ENCODE data around the gene SLC15A4.

The SLC15A4 gene

DNA sequence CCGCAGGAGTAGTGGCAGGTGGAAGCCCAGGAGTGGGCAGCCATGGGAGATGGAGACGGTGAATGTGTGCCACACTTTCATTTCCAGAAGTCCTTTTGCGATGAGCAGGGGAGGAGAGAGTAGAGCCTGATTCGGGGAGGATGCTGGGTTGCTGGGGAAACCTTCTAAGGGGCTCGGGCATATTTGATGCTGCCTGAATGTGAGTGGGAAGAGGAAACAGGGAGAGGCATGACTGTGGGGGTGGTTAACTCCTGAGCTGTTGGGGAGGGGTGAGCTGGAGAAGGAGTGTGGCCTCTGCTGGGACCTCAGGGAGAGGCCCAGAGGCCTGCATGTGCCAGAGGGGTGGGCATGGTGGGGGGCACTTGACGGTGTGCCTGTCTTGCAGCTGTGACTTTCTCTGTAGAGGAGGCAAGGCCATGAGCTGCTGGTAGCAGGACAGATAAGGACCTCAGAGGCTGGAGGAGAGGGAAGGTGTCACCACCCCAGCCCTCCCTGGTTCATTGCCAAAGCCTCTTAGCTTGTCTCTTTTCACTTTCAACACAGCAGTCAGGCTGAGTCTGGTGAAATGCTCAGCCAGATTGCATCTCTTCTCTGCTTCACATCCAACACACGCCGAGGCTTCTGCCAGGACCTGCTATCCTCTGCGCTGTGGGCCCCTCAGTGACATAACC lies 40.9 kb upstream of the SLC15A4 start:
- H3K27ac ChIP-seq (ENCODE audit: low read length, poor library complexity, severe bottlenecking), result no peak overlapping the region
- no peak overlapping the region for H2AFZ ChIP-seq (ENCODE audit: low read depth, low read length)
- no peak overlapping the region for H3K4me2 ChIP-seq (ENCODE audit: low read length, poor library complexity, severe bottlenecking)
- no peak overlapping the region for H2BK15ac ChIP-seq (ENCODE audit: low read depth, poor library complexity, severe bottlenecking)
- no peak overlapping the region for H4K91ac ChIP-seq (ENCODE audit: low read length)
- H2BK5ac ChIP-seq (ENCODE audit: low read depth, low read length, poor library complexity, severe bottlenecking), result no peak overlapping the region
- H3K4me1 ChIP-seq (ENCODE audit: control insufficient read depth, insufficient read depth, low read depth, low read length), result no peaks in the 10 kb centered on the region
- H2AK5ac ChIP-seq (ENCODE audit: low read length, severe bottlenecking), result no peak overlapping the region
- no peak overlapping the region for H3K4ac ChIP-seq (ENCODE audit: low read depth in 1 of 2, low read length in 2 of 2)
- no peak overlapping the region for H4K8ac ChIP-seq (ENCODE audit: low read length)
- DNase-seq, result no peak
- WGBS, result 79% methylated on average over 9 of the region's 9 CpGs
- H3K23ac ChIP-seq (ENCODE audit: low read length in 2 of 2), result no peak overlapping the region
- no peaks in the 10 kb centered on the region for H3K27me3 ChIP-seq (ENCODE audit: control insufficient read depth in 1 of 2, insufficient read depth in 1 of 2, low read length in 2 of 2)
- H3K9me3 ChIP-seq (ENCODE audit: control insufficient read depth, low read length), result no peaks in the 10 kb centered on the region
- H2BK120ac ChIP-seq (ENCODE audit: low read depth, low read length), result no peak overlapping the region
- H2BK12ac ChIP-seq (ENCODE audit: low read length in 2 of 2), result no peak overlapping the region
- H3K79me1 ChIP-seq (replicated peaks; ENCODE audit: low read length, poor library complexity, severe bottlenecking), result no peaks in the 10 kb centered on the region
- H3K18ac ChIP-seq (ENCODE audit: low read depth in 1 of 2, low read length in 2 of 2), result no peak overlapping the region
- no peaks in the 10 kb centered on the region for H3K36me3 ChIP-seq (ENCODE audit: control insufficient read depth in 1 of 2, insufficient read depth in 2 of 2, low read depth in 1 of 2, low read length in 2 of 2)
- no peak overlapping the region for H3K4me3 ChIP-seq (ENCODE audit: insufficient read depth in 1 of 2, low read depth in 1 of 2, low read length in 2 of 2)
- no peak overlapping the region for H3K14ac ChIP-seq (ENCODE audit: low read length in 2 of 2)
- no peak overlapping the region for H3K9ac ChIP-seq (ENCODE audit: low read length)

DNA sequence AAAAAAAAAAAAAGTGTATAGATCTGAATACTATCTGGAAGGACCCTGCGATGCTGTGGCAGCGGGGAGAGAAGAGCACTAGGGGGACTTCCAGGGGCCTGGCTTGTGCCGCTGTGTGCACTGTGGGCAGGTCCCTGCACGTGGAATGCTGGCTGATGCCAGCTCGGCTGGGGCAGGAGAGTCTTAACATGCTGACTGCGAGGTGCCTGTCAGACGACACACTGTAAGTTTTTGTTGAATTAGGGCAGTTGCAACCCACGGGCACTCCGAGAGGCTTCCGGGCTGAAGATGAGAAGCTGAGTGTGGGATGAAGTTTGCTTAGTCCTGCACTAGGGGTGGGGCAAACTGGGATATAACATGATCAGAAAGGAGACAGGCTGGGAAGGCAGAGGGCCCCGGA lies 40.2 kb upstream of the SLC15A4 start:
- no peak overlapping the region for H2BK15ac ChIP-seq (ENCODE audit: low read depth, poor library complexity, severe bottlenecking)
- H2BK120ac ChIP-seq (ENCODE audit: low read depth, low read length), result no peak overlapping the region
- no peak overlapping the region for H2BK12ac ChIP-seq (ENCODE audit: low read length in 2 of 2)
- no peak overlapping the region for H3K27ac ChIP-seq (ENCODE audit: low read length, poor library complexity, severe bottlenecking)
- H3K4ac ChIP-seq (ENCODE audit: low read depth in 1 of 2, low read length in 2 of 2), result no peak overlapping the region
- no peak overlapping the region for H3K18ac ChIP-seq (ENCODE audit: low read depth in 1 of 2, low read length in 2 of 2)
- no peak overlapping the region for H3K14ac ChIP-seq (ENCODE audit: low read length in 2 of 2)
- H3K23ac ChIP-seq (ENCODE audit: low read length in 2 of 2), result no peak overlapping the region
- H3K9ac ChIP-seq (ENCODE audit: low read length), result no peak overlapping the region
- no peaks in the 10 kb centered on the region for H3K27me3 ChIP-seq (ENCODE audit: control insufficient read depth in 1 of 2, insufficient read depth in 1 of 2, low read length in 2 of 2)
- H3K79me1 ChIP-seq (replicated peaks; ENCODE audit: low read length, poor library complexity, severe bottlenecking), result no peaks in the 10 kb centered on the region
- no peak for DNase-seq
- no peaks in the 10 kb centered on the region for H3K36me3 ChIP-seq (ENCODE audit: control insufficient read depth in 1 of 2, insufficient read depth in 2 of 2, low read depth in 1 of 2, low read length in 2 of 2)
- H4K91ac ChIP-seq (ENCODE audit: low read length), result no peak overlapping the region
- H2AFZ ChIP-seq (ENCODE audit: low read depth, low read length), result no peak overlapping the region
- H2BK5ac ChIP-seq (ENCODE audit: low read depth, low read length, poor library complexity, severe bottlenecking), result no peak overlapping the region
- no peak overlapping the region for H3K4me3 ChIP-seq (ENCODE audit: insufficient read depth in 1 of 2, low read depth in 1 of 2, low read length in 2 of 2)
- no peak overlapping the region for H3K4me2 ChIP-seq (ENCODE audit: low read length, poor library complexity, severe bottlenecking)
- no peak overlapping the region for H2AK5ac ChIP-seq (ENCODE audit: low read length, severe bottlenecking)
- 87% methylated on average over 11 of the region's 11 CpGs for WGBS
- H4K8ac ChIP-seq (ENCODE audit: low read length), result no peak overlapping the region
- H3K4me1 ChIP-seq (ENCODE audit: control insufficient read depth, insufficient read depth, low read depth, low read length), result no peaks in the 10 kb centered on the region
- H3K9me3 ChIP-seq (ENCODE audit: control insufficient read depth, low read length), result no peaks in the 10 kb centered on the region

DNA sequence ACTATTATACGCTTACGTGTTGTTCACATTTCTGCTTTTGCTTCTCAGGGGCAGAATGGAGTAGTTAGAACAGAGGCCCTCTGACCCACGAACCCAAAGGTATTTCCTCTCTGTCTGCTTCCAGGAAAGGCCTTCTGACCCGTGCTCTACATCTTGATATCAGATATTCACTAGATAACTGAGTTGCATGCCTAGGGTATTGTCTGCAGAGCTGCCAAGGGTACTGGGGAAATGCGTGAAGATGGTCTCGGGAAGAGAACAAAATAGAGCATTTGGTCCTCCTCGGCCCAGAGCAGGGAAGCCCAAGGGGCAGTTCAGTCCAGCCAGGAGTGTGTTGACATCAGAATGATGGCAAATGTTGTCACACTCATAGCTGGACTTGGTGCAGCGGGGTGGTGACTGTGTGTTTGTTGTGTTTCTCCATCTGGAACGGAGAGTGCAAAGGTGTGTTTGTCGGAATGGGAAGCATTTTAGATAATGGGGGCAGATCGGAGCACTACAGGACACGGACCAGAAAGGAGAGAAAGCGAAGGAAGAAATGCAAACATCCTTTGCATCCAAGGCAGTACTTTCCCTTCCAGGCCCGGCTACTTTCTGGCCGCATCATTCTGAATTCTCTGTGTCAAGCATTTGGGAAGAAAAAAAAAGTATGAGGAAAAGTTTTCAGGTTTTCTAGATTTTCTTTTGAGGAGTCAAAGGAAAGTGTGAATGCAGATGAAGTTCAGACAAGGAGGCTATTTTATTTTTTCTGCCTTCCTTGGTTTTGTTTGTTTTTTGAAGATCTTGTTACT lies 37.7 kb upstream of the SLC15A4 start:
- H4K91ac ChIP-seq (ENCODE audit: low read length), result no peak overlapping the region
- H3K4me1 ChIP-seq (ENCODE audit: control insufficient read depth, insufficient read depth, low read depth, low read length), result no peaks in the 10 kb centered on the region
- no peak overlapping the region for H3K27ac ChIP-seq (ENCODE audit: low read length, poor library complexity, severe bottlenecking)
- H2AFZ ChIP-seq (ENCODE audit: low read depth, low read length), result no peak overlapping the region
- no peak overlapping the region for H3K4me2 ChIP-seq (ENCODE audit: low read length, poor library complexity, severe bottlenecking)
- H3K9ac ChIP-seq (ENCODE audit: low read length), result no peak overlapping the region
- no peak overlapping the region for H2AK5ac ChIP-seq (ENCODE audit: low read length, severe bottlenecking)
- WGBS, result 84% methylated on average over 14 of the region's 15 CpGs
- H2BK12ac ChIP-seq (ENCODE audit: low read length in 2 of 2), result no peak overlapping the region
- no peak overlapping the region for H3K18ac ChIP-seq (ENCODE audit: low read depth in 1 of 2, low read length in 2 of 2)
- H2BK15ac ChIP-seq (ENCODE audit: low read depth, poor library complexity, severe bottlenecking), result no peak overlapping the region
- H3K4me3 ChIP-seq (ENCODE audit: insufficient read depth in 1 of 2, low read depth in 1 of 2, low read length in 2 of 2), result no peak overlapping the region
- no peak overlapping the region for H3K14ac ChIP-seq (ENCODE audit: low read length in 2 of 2)
- H3K36me3 ChIP-seq (ENCODE audit: control insufficient read depth in 1 of 2, insufficient read depth in 2 of 2, low read depth in 1 of 2, low read length in 2 of 2), result no peaks in the 10 kb centered on the region
- no peak overlapping the region for H2BK5ac ChIP-seq (ENCODE audit: low read depth, low read length, poor library complexity, severe bottlenecking)
- no peak overlapping the region for H2BK120ac ChIP-seq (ENCODE audit: low read depth, low read length)
- H3K27me3 ChIP-seq (ENCODE audit: control insufficient read depth in 1 of 2, insufficient read depth in 1 of 2, low read length in 2 of 2), result peaks cover 0 to under 1% of the 10 kb centered on the region in 2 experiments
- no peak overlapping the region for H3K4ac ChIP-seq (ENCODE audit: low read depth in 1 of 2, low read length in 2 of 2)
- H3K79me1 ChIP-seq (replicated peaks; ENCODE audit: low read length, poor library complexity, severe bottlenecking), result no peaks in the 10 kb centered on the region
- H3K9me3 ChIP-seq (ENCODE audit: control insufficient read depth, low read length), result no peaks in the 10 kb centered on the region
- no peak for DNase-seq
- H3K23ac ChIP-seq (ENCODE audit: low read length in 2 of 2), result no peak overlapping the region
- H4K8ac ChIP-seq (ENCODE audit: low read length), result no peak overlapping the region

DNA sequence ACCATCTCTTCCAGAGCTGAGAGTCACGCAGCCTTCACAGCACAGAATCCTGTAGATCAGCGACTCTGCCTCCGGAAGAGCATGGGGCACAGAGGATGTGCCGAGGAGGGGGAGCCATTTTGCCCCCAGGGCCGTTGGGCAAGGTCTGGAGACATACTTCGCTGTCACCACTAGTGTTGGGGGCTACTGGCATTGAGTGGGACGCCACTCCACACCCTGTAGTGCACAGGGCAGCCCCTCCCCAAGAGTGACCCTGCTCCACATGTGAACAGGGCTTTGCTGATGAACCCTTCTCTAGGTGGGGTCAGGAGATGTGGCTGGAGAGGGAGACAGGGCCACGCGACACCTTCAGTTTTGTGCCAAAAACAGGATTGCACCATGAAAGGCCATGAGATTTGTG lies 35.6 kb upstream of the SLC15A4 start:
- H3K4ac ChIP-seq (ENCODE audit: low read depth in 1 of 2, low read length in 2 of 2), result no peak overlapping the region
- no peak overlapping the region for H2AK5ac ChIP-seq (ENCODE audit: low read length, severe bottlenecking)
- H3K18ac ChIP-seq (ENCODE audit: low read depth in 1 of 2, low read length in 2 of 2), result no peak overlapping the region
- DNase-seq, result no peak
- no peak overlapping the region for H3K27ac ChIP-seq (ENCODE audit: low read length, poor library complexity, severe bottlenecking)
- H2AFZ ChIP-seq (ENCODE audit: low read depth, low read length), result no peak overlapping the region
- H3K9ac ChIP-seq (ENCODE audit: low read length), result no peak overlapping the region
- no peak overlapping the region for H3K23ac ChIP-seq (ENCODE audit: low read length in 2 of 2)
- peaks cover 9 to 11% of the 10 kb centered on the region in 2 experiments for H3K27me3 ChIP-seq (ENCODE audit: control insufficient read depth in 1 of 2, insufficient read depth in 1 of 2, low read length in 2 of 2)
- H3K14ac ChIP-seq (ENCODE audit: low read length in 2 of 2), result no peak overlapping the region
- no peak overlapping the region for H4K8ac ChIP-seq (ENCODE audit: low read length)
- no peaks in the 10 kb centered on the region for H3K79me1 ChIP-seq (replicated peaks; ENCODE audit: low read length, poor library complexity, severe bottlenecking)
- H2BK120ac ChIP-seq (ENCODE audit: low read depth, low read length), result no peak overlapping the region
- no peak overlapping the region for H3K4me2 ChIP-seq (ENCODE audit: low read length, poor library complexity, severe bottlenecking)
- H3K4me1 ChIP-seq (ENCODE audit: control insufficient read depth, insufficient read depth, low read depth, low read length), result no peaks in the 10 kb centered on the region
- WGBS, result 79% methylated on average over 9 of the region's 9 CpGs
- no peaks in the 10 kb centered on the region for H3K9me3 ChIP-seq (ENCODE audit: control insufficient read depth, low read length)
- H2BK5ac ChIP-seq (ENCODE audit: low read depth, low read length, poor library complexity, severe bottlenecking), result no peak overlapping the region
- H2BK12ac ChIP-seq (ENCODE audit: low read length in 2 of 2), result no peak overlapping the region
- H3K4me3 ChIP-seq (ENCODE audit: insufficient read depth in 1 of 2, low read depth in 1 of 2, low read length in 2 of 2), result no peak overlapping the region
- H4K91ac ChIP-seq (ENCODE audit: low read length), result no peak overlapping the region
- H3K36me3 ChIP-seq (ENCODE audit: control insufficient read depth in 1 of 2, insufficient read depth in 2 of 2, low read depth in 1 of 2, low read length in 2 of 2), result no peaks in the 10 kb centered on the region
- H2BK15ac ChIP-seq (ENCODE audit: low read depth, poor library complexity, severe bottlenecking), result no peak overlapping the region
